ENCODE data around the gene RNF114.
"Not testable (repeated sequence)": the region's sequence is repeated elsewhere in the genome, so short reads cannot be mapped to it uniquely, and the experiment has no call there.

The RNF114 gene

GRCh38 chr20:49985617-49986016, 49.4 kb downstream of the RNF114 start:
- no peak for DNase-seq (ENCODE audit: low spot score)

- no peak for DNase-seq (ENCODE audit: low spot score)
These were observed 49.9 kb downstream of the RNF114 start for GRCh38 chr20:49986049-49986448.

- DNase-seq (ENCODE audit: low spot score): no peak
These were observed 51.0 kb downstream of the RNF114 start for GRCh38 chr20:49987015-49987867.

DNA sequence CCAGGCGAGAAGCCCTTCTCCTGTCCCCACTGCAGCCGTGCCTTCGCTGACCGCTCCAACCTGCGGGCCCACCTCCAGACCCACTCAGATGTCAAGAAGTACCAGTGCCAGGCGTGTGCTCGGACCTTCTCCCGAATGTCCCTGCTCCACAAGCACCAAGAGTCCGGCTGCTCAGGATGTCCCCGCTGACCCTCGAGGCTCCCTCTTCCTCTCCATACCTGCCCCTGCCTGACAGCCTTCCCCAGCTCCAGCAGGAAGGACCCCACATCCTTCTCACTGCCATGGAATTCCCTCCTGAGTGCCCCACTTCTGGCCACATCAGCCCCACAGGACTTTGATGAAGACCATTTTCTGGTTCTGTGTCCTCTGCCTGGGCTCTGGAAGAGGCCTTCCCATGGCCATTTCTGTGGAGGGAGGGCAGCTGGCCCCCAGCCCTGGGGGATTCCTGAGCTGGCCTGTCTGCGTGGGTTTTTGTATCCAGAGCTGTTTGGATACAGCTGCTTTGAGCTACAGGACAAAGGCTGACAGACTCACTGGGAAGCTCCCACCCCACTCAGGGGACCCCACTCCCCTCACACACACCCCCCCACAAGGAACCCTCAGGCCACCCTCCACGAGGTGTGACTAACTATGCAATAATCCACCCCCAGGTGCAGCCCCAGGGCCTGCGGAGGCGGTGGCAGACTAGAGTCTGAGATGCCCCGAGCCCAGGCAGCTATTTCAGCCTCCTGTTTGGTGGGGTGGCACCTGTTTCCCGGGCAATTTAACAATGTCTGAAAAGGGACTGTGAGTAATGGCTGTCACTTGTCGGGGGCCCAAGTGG, 51.9 kb downstream of the RNF114 start:
- DNase-seq (ENCODE audit: low spot score): no peak

GRCh38 chr20:49989234-49990065, 53.3 kb downstream of the RNF114 start:
- DNase-seq (ENCODE audit: low spot score): no peak

GRCh38 chr20:49990271-49990720, 54.1 kb downstream of the RNF114 start:
- no peak for DNase-seq (ENCODE audit: low spot score)

GRCh38 chr20:49993301-49993751, 57.1 kb downstream of the RNF114 start:
- no peak for DNase-seq (ENCODE audit: low spot score)

GRCh38 chr20:49995586-49995985, 59.4 kb downstream of the RNF114 start:
- DNase-seq (ENCODE audit: low spot score): no peak

- DNase-seq (ENCODE audit: low spot score): not testable (repeated sequence)
These were observed 62.4 kb downstream of the RNF114 start for GRCh38 chr20:49998478-49999188.

DNA sequence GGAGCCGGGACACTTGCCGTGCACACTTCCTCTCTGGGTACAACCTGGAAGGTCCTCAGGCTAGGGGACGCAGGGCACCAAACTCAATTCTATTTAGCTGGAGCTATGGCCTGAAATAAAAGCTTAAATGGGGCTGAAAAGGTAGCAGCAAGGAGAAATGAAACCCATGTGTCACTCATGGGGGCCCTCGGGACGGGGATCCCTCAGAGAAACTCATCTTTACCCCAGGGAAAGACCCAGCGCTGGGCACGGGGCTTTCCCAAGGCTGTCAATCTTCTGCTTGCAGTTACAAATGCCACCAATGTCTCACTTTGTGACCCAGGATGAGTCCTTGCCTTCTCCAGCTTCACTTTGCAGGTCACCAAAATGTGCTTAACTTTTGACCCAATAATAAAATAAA, 63.1 kb downstream of the RNF114 start:
- no peak for DNase-seq (ENCODE audit: low spot score)

GRCh38 chr20:50000548-50001222, 64.5 kb downstream of the RNF114 start:
- DNase-seq (ENCODE audit: low spot score): not testable (repeated sequence)

GRCh38 chr20:50001784-50002311, 65.7 kb downstream of the RNF114 start:
- no peak for DNase-seq (ENCODE audit: low spot score)

- DNase-seq (ENCODE audit: low spot score): no peak
These were observed 67.1 kb downstream of the RNF114 start for GRCh38 chr20:50003253-50003656.
